ENCODE results near the gene TMPRSS13.

TMPRSS13 gene

DNA sequence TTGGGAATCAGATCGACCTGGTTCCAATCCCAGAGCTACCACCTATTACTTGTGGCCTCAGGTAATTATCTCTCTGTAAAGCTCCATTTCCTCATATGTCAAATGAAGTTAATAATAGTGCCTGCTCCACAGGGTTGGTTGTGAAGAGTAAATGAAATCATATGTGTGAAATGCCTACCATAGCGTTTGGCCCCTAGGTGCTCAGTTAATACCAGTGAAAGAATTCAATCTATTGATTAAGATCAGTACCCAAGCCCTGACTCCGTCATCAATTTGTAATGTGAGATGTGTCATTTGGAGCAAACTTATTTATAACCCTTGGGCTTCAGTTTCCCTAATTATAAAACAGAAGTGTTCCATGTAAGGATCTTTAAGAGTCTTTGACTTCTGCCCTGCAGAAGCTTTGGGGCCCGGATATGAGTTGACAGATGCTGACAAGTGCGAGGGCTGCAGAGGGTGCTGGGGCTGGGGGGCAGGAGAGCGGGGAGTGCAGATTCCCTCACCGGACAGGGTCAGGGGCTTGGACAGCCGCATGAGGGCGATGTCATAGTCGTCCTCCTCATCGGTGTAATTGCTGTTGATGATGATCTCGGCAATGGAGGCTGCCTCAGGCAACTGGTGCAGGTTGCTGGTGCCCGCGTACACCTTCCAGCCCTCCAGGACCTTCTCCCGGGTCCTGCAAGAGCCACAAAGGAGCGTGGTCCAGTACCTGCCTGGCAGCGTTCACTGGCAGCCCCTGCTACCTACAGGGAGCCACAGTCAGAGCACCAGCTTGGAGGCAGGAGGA, 20.9 kb downstream of the TMPRSS13 start:
- H3K4me1 ChIP-seq = peaks cover 6% of the 10 kb centered on the region
- H4K20me1 ChIP-seq = no peaks in the 10 kb centered on the region
- TF ChIP-seq Cebpa-rat (IDR thresholded peaks at IDR 0.05) = no peak
- no peaks in the 10 kb centered on the region for H3K36me3 ChIP-seq
- no peak overlapping the region for H3K27ac ChIP-seq
- H3K9me3 ChIP-seq = no peaks in the 10 kb centered on the region
- H3K4me3 ChIP-seq = no peak overlapping the region
- H3K9ac ChIP-seq = no peak overlapping the region
- no peaks in the 10 kb centered on the region for H3K27me3 ChIP-seq
- H3K4me2 ChIP-seq = no peak overlapping the region

- peaks cover 6% of the 10 kb centered on the region for H3K4me1 ChIP-seq
- H4K20me1 ChIP-seq = no peaks in the 10 kb centered on the region
- H3K9ac ChIP-seq = no peak overlapping the region
- H3K4me3 ChIP-seq = no peak overlapping the region
- no peak overlapping the region for H3K4me2 ChIP-seq
- H3K9me3 ChIP-seq = no peaks in the 10 kb centered on the region
- TF ChIP-seq Cebpa-rat (IDR thresholded peaks at IDR 0.05) = no peak
- H3K27ac ChIP-seq = no peak overlapping the region
- H3K27me3 ChIP-seq = no peaks in the 10 kb centered on the region
- H3K36me3 ChIP-seq = no peaks in the 10 kb centered on the region
Observed at GRCh38 chr11:117907276-117908108, 21.7 kb downstream of the TMPRSS13 start.

- Histone ChIP-seq H3K4me2 (no peak overlapping the region), H3K36me3 (no peaks in the 10 kb centered on the region), H3K4me1 (peaks cover 6% of the 10 kb centered on the region), H3K9ac (no peak overlapping the region), H3K27me3 (no peaks in the 10 kb centered on the region), H4K20me1 (no peaks in the 10 kb centered on the region), H3K9me3 (no peaks in the 10 kb centered on the region), H3K4me3 (no peak overlapping the region), H3K27ac (no peak overlapping the region)
- no peak for TF ChIP-seq Cebpa-rat (IDR thresholded peaks at IDR 0.05)
Observed at GRCh38 chr11:117906710-117907109, 22.5 kb downstream of the TMPRSS13 start.

DNA sequence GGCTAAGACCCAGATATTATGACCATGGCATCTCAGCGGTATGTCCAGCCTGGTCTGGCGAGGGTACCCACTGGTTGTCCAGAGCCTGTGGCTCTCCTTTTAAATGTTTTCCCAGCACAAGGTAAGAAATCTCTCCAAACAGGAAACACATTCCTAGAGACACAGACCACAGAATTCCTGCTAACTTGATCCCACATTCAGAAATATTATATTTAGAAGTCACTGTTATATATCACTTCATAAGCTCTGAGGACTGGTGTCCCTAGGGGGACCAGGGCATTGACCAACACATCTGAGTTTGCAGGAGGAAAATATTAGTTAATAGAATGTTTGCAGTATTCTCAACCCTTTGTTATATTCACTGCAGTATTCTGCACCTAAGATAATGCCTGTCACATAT, 23.1 kb downstream of the TMPRSS13 start:
- peaks cover 9% of the 10 kb centered on the region for H3K4me1 ChIP-seq
- no peak overlapping the region for H3K4me3 ChIP-seq
- H4K20me1 ChIP-seq = no peaks in the 10 kb centered on the region
- no peak overlapping the region for H3K4me2 ChIP-seq
- H3K27ac ChIP-seq = no peak overlapping the region
- no peak for TF ChIP-seq Cebpa-rat (IDR thresholded peaks at IDR 0.05)
- H3K27me3 ChIP-seq = no peaks in the 10 kb centered on the region
- no peak overlapping the region for H3K9ac ChIP-seq
- no peaks in the 10 kb centered on the region for H3K9me3 ChIP-seq
- H3K36me3 ChIP-seq = no peaks in the 10 kb centered on the region

GRCh38 chr11:117905524-117905923, 23.7 kb downstream of the TMPRSS13 start:
- Histone ChIP-seq H3K9ac (no peak overlapping the region), H4K20me1 (no peaks in the 10 kb centered on the region), H3K4me2 (no peak overlapping the region), H3K4me3 (no peak overlapping the region), H3K4me1 (peaks cover 15% of the 10 kb centered on the region), H3K9me3 (no peaks in the 10 kb centered on the region), H3K36me3 (no peaks in the 10 kb centered on the region), H3K27ac (no peak overlapping the region), H3K27me3 (no peaks in the 10 kb centered on the region)
- no peak for TF ChIP-seq Cebpa-rat (IDR thresholded peaks at IDR 0.05)

GRCh38 chr11:117903505-117904382, 25.5 kb downstream of the TMPRSS13 start:
- Histone ChIP-seq H3K27ac (no peak overlapping the region), H3K9ac (no peak overlapping the region), H3K4me3 (no peak overlapping the region), H3K9me3 (no peaks in the 10 kb centered on the region), H3K4me1 (peaks cover 25% of the 10 kb centered on the region), H3K36me3 (no peaks in the 10 kb centered on the region), H4K20me1 (no peaks in the 10 kb centered on the region), H3K4me2 (peak overlapping the region; percentile 8; the same call in 1 of the 2 replicates), H3K27me3 (no peaks in the 10 kb centered on the region)
- TF ChIP-seq Cebpa-rat (IDR thresholded peaks at IDR 0.05) = no peak

GRCh38 chr11:117902001-117902845, 27.0 kb downstream of the TMPRSS13 start:
- H3K36me3 ChIP-seq = no peaks in the 10 kb centered on the region
- H3K27me3 ChIP-seq = no peaks in the 10 kb centered on the region
- no peak for TF ChIP-seq Cebpa-rat (IDR thresholded peaks at IDR 0.05)
- H3K27ac ChIP-seq = no peak overlapping the region
- no peaks in the 10 kb centered on the region for H3K9me3 ChIP-seq
- no peak overlapping the region for H3K9ac ChIP-seq
- H3K4me2 ChIP-seq = no peak overlapping the region
- no peak overlapping the region for H3K4me3 ChIP-seq
- peaks cover 25% of the 10 kb centered on the region for H3K4me1 ChIP-seq
- H4K20me1 ChIP-seq = no peaks in the 10 kb centered on the region

GRCh38 chr11:117901601-117902000, 27.6 kb downstream of the TMPRSS13 start:
- Histone ChIP-seq H3K27ac (no peak overlapping the region), H3K36me3 (no peaks in the 10 kb centered on the region), H3K9me3 (no peaks in the 10 kb centered on the region), H3K9ac (no peak overlapping the region), H4K20me1 (no peaks in the 10 kb centered on the region), H3K4me2 (peak overlapping the region; percentile 5; the same call in 1 of the 2 replicates), H3K4me3 (no peak overlapping the region), H3K4me1 (peaks cover 25% of the 10 kb centered on the region), H3K27me3 (no peaks in the 10 kb centered on the region)
- TF ChIP-seq Cebpa-rat (IDR thresholded peaks at IDR 0.05) = no peak

All from BLaER1 (cell line).